NCI-H2171 treated with DMSO at 0.1 percent for 48 hours (cell line): Measurements from ENCODE around the gene MYOZ3.

ENCODE experiments used
- DNase-seq: peaks from one replicate; lab custom pipeline; 2025; lab: John Stamatoyannopoulos, UW

The MYOZ3 gene

GRCh38 chr5:150659360-150660107 lies 1.5 kb upstream of the MYOZ3 start:
- DNase-seq = no peak

DNA sequence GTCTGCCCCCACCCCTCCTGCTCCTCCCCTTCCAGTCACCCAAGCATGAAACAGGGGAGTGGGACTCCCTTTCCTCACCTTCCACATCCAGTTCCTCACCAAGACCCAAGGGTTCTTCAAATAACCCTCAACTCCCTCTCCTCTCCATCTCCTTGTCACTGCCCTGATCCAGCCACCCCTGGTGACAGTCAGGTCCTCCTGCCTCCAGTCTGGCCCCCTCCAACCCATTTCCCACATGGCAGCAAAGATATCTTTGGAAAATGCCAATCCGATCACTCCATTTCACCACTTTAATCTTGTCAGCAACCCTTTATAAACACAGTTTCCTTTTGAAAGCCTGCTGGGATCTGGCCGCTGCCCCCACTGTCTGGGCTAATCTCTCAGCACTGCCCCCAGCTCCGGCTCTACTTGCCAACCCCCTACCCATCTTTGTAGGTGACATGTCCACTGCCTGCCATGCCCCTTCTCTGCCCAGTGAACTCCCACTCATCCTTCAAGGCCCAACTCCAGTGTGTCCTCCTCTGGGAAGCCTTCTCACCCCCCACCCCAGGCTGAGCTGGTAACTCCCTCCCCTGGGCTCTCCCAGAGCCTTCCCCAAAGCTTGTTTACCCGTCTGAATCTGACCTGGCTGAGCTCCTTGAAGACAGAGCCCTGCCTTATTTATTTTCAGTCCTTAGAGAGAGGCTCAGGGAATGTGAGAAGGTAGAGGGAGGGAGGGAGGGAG lies 781 bp upstream of the MYOZ3 start:
- DNase-seq = no peak

DNA sequence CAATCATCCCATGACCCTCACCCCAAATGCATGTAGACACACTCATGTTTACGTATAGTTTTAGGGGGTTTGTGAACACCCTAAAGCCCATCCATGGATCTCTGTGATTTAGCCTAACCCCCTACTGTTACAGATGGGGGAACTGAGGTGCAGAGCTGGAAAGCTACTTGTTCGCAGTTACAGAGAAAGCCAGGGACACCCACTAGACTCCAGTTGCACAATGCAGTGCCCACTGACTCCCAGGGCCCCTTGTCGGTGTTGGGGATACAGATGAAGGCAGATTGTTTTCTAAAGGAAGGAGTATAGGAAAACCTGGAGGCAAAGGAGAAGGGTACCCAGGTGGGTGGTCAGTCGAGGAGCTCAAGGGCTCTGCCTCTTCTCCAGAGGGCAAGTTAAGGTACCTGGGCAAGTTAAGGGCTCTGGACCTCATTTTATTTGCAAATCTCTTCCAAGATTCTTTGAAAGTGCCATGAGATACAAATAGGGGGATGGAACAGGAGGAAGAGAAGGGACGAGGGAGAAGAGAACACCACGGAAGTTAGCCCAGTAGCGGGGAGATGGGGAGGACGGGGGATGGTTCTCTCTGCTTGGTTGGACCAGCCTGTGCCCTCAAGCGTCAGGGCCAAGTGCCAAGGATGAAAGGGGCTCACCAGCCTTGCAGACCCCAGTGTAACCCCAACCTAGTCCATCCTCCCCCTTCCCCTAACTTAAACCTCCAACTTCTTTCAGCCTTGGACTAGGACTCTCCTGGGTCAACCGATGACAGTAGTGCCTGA lies 958 bp downstream of the MYOZ3 start:
- no peak for DNase-seq

DNA sequence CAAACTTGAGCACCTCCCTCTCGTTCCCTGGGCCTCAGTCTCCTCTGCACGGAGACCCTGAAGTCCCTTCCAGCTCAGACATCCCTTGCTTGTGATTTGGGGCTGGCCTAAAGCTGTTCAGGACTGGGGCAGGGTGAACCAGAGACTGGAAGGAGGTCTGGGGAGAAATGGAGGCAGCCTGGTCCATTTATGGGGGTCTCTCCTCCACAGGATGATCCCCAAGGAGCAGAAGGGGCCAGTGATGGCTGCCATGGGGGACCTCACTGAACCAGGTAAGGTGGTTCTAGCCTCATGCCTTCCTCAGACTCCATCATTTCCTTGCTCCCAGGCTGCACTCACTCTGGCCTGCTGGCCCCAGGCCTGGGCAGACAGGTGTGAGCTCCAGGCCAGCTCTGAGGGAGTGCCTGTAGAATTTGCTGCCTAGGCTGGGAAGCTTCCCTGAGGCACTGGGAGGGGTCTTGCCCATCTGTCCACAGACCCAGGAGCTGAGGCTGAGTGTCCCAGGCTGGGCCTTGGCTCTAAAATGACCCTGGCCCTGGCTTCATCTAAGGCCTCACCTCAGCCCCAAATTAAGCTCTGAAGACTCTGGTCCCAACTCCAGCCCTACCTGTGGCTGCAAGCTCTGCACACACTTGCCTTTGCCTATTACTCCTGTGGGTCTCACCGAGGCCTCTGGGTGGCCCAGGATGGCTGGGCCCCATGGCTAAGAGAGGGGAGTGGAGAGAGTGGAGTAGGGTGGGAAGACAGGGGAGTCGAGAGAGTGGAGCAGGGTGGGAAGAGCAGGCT lies 1.9 kb downstream of the MYOZ3 start:
- no peak for DNase-seq

- DNase-seq = no peak
These were observed 2.9 kb downstream of the MYOZ3 start for GRCh38 chr5:150663936-150664335.

GRCh38 chr5:150665044-150665443 lies 4.0 kb downstream of the MYOZ3 start:
- no peak for DNase-seq

GRCh38 chr5:150670275-150670947 lies 9.4 kb downstream of the MYOZ3 start:
- no peak for DNase-seq

GRCh38 chr5:150670948-150671310 lies 9.9 kb downstream of the MYOZ3 start:
- DNase-seq = no peak

DNA sequence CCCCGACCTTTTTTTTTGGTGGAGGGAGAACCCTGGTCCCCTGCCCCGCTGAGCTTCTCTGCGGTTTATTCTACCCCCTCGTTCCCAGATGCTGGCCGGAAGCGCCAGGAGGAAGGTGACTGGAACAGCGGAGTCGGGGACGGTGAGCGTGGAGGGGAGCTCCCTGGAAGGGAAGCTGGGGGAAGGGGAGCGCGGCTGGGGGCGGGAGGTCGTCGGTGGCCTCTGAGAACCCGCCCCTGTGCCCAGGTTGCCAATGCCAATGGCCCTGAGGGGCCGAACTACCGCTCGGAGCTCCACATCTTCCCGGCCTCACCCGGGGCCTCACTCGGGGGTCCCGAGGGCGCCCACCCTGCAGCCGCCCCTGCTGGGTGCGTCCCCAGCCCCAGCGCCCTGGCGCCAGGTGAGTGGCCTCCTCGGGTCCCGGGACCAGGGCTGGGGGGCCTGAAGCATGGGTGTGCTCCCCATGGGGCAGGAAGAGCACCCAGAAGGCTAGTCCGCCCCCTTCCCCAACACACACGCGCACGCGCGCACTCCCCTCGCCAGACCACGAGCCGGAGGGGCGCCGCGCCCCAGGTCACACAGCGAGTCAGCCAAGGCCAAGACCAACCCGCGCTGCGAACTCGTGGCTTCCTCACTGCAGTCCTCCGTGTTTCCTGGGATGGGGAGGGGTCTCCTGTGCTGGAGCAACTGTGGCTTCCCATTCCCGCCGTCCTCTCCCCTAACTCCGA lies 10.6 kb downstream of the MYOZ3 start:
- DNase-seq = no peak

DNA sequence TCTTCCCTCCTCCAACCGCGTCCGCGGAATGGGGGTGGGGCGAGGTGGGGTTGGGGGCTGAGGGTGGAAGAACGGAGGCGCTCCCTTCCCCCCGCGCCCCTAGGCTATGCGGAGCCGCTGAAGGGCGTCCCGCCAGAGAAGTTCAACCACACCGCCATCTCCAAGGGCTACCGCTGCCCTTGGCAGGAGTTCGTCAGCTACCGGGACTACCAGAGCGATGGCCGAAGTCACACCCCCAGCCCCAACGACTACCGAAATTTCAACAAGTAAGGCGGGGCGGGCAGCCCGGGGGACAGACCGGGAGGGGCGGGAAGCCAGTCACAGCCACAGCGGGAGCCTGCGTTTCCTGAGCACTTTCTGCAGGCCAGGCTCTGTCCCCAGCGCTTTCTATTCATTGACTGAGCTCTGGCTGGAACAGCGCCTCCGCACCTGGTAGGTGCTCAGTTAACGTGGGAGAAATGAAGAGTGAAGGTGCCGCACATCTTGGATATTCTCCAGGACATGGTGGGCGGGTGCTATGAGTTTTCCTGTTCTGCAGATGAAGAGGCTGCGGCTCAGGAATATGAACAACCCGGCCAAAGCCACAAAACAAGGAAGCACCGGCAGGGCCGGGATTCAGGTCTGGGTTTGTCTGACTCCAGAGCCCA lies 11.3 kb downstream of the MYOZ3 start:
- no peak for DNase-seq

DNA sequence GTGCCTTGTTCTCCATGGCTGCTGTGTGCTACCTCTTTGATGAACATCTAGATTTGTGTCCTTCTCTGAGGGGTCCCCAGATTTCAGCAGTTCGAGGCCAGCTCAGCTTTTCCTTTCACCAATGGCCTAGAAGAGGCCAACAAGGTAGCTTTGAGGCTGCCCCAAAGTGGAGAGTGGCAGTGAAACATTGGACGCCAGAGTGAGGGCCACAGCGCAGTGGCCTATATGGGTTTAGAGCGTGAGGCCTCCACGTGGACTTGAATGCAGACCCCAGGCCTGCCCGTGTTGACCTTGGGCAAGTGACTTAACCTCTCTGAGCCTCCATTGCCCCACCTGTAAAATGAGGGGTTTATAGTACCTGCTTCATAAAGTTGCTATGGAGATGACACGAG lies 11.8 kb downstream of the MYOZ3 start:
- DNase-seq = no peak

DNA sequence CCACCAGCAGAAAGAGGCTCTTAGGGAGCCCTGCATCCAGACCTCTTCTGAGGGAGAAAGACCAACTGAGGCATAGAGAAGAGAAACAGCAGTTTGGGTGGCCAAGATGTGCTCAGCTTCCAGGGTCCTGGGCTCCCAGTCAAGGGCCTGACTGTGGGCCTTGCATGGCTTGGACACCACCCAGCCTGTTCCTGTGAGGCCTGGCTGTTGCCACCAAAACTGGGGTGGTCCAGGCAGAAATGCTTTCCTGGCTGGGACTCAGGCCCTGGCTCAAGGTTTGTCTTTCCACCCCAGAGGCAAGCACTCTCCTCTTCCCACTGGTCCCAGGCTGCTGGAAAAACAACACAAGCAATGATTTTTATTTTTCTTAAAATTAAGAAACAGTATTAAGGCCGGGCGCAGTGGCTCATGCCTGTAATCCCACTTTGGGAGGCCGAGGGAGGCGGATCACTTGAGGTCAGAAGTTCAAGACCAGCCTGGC lies 13.3 kb downstream of the MYOZ3 start:
- DNase-seq = no peak

DNA sequence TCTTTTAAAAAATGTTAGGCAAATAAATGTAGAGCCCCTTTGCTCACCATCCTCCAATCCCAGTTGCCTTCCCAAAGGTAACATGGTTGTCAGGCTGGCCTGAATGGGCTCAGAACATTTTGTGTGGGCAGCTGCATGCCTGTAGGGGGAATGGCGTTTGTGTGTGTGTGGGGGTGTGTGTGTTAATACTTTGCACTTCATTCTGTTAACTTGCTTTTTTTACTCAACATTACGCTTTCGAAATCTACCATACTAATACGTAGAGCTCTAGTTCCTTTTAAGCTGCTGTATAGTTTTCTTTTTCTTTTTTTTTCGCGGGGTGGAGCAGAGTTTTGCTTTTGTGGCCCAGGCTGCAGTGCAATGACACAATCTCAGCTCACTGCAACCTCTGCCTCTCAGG lies 14.0 kb downstream of the MYOZ3 start:
- no peak for DNase-seq

DNA sequence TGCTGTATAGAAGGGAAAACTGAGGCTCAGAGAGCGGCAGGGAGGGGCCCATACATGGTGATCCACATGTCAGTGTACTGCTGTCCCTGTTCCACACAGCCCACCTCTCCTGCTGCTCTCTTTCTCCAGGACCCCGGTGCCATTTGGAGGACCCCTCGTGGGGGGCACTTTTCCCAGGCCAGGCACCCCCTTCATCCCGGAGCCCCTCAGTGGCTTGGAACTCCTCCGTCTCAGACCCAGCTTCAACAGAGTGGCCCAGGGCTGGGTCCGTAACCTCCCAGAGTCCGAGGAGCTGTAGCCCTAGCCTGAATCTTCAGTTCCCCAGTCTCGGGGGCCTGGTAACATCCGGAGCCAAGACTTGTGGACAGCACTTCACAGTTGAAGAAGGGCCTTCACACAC lies 15.5 kb downstream of the MYOZ3 start:
- no peak for DNase-seq

- no peak for DNase-seq
These were observed 28.1 kb downstream of the MYOZ3 start for GRCh38 chr5:150689120-150689519.

- no peak for DNase-seq
These were observed 29.7 kb downstream of the MYOZ3 start for GRCh38 chr5:150690760-150691159.

GRCh38 chr5:150692276-150692675 lies 31.2 kb downstream of the MYOZ3 start:
- no peak for DNase-seq

DNA sequence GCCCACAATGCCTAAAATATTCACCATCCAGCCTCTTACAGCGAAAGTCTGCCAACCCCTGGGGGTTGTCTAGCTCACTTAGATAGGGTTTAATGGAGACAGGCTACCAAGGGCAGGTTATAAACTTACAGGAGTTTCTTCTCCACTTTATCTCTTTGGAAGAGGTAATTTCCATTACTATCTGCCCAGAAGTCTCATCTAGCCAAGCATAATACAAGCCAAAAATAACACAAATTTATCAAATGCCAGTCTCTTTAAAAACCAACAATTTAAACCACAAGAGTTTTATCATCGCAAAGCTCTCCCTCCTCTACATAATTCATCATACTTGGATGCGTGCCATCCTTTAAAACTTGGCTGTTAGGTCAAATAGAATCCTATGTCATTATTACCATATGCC lies 33.6 kb downstream of the MYOZ3 start:
- no peak for DNase-seq

DNA sequence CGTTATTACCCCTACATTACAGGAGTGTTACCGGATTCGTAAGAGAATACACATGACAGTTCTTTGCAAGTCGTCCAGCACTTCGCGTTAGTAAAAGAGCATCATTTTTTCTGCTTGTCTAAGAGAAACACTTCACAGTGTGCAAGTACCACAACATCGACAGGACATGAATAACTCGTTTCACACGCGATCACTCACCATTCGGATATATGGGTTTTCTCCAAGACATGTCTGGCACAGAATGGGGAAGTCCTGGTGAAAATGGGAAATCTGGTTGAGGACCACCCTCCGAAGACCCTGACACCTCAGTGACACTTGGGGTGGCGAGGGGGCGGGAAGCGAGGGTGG lies 39.2 kb downstream of the MYOZ3 start:
- DNase-seq = no peak

- peak; percentile 86 for DNase-seq
These were observed 39.7 kb downstream of the MYOZ3 start, which contains the start of gene RBM22 for GRCh38 chr5:150700594-150701377. RBM22 (minus strand) TSS chr5:150701062; CDS start chr5:150700985, 77 bp downstream.
